Chondrocyte (in vitro differentiated cells): ENCODE results near the gene SLC10A4. TPM values are rescaled to one million over a fixed set of nuclear protein-coding genes. Genes with fewer than 3 reads are reported as not detected.
A peak's percentile ranks its signal among the peaks of the same experiment; 100 is the strongest.
"Not testable (repeated sequence)": the region's sequence is repeated elsewhere in the genome, so short reads cannot be mapped to it uniquely, and the experiment has no call there.

Source experiments
- DNase-seq: peaks from one replicate; pipeline ENCODE4 v3.0.0; 2021; ENCODE audit warnings: mixed read lengths, low spot score
- H3K27ac Mint-ChIP-seq: one replicate; pipeline ENCODE4 v1.8.0; 2021; ENCODE audit warnings: mild to moderate bottlenecking, moderate library complexity, mixed read lengths; ENCODE audit not compliant: unreplicated experiment
- H3K27me3 Mint-ChIP-seq: 2 replicates; pipeline ENCODE4 v1.8.0; 2021; ENCODE audit warnings: low read depth, mixed read lengths
- H3K36me3 Mint-ChIP-seq: 2 replicates; pipeline ENCODE4 v1.8.0; 2021; ENCODE audit warnings: low read depth, mixed read lengths
- H3K4me1 Mint-ChIP-seq: 2 replicates; pipeline ENCODE4 v1.8.0; 2021; ENCODE audit warnings: low read depth, mild to moderate bottlenecking, mixed read lengths
- H3K4me3 Mint-ChIP-seq: one replicate; pipeline ENCODE4 v1.8.0; 2021; ENCODE audit warnings: mild to moderate bottlenecking, moderate library complexity, mixed read lengths; ENCODE audit not compliant: unreplicated experiment
- H3K9me3 Mint-ChIP-seq: 2 replicates; pipeline ENCODE4 v1.8.0; 2021; ENCODE audit warnings: low read depth, mixed read lengths
- long read RNA-seq: library from polyadenylated mRNA; stranded (forward); transcript quantifications from one replicate; pipeline ENCODE4 v2.0.0, GENCODE V29; 2021
- total RNA-seq: library from RNA; stranded (reverse); gene quantifications from 3 replicates; pipeline ENCODE4 v1.2.1, GENCODE V29; 2021
- TF ChIP-seq, protein P1 (sequence below): fragments of 200-600 bp; sonication (generic); IDR thresholded peaks from 2 replicates; pipeline ENCODE4 v1.5.0; 2021; ENCODE audit warnings: antibody characterized with exemption, mild to moderate bottlenecking, moderate library complexity

The SLC10A4 gene
- total RNA-seq: 0.18 TPM in 1 of 3 replicates, not detected in the others
- long read RNA-seq: 0 reads

DNA sequence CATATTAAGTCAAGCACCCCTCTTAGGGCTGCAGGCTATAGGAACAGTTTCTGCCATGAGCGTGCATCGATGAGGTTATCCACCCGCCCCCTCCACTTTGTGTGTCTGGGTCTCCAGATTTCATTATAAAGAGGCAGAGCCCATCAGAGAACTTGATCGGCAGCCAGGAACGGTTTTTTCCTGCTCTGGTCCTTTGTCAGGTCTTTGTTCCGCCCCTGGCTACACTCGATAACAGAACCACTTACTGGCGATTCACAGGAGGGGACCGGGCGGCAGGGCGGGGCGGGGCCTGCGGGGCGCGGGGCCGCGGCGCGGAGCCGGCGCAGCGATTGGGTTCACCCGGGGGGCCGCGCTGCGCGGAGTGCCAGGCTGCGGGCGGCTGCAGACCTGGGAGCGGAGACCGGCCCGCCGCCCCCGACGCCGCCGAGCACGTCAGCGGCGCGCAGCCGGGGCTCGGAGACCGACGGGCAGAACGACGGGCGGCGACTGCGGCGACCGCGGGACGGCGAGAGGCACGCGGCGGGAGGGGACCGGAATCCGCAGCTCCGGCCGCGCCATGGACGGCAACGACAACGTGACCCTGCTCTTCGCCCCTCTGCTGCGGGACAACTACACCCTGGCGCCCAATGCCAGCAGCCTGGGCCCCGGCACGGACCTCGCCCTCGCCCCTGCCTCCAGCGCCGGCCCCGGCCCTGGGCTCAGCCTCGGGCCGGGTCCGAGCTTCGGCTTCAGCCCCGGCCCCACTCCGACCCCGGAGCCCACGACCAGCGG, at the start of gene SLC10A4:
Gene SLC10A4 (plus strand): TSS at position 338 of the 771 bp plus-strand sequence. CDS start 219 bp downstream, at position 557.
- Mint-ChIP-seq H3K9me3 (no peaks in the 10 kb centered on the region), H3K36me3 (peaks cover 4% of the 10 kb centered on the region), H3K4me3 (peak within 1 kb of the TSS; percentile 58), H3K27ac (no peak within 1 kb of the TSS), H3K4me1 (peaks cover 3% of the 10 kb centered on the region), H3K27me3 (peaks cover 49% of the 10 kb centered on the region)
- TF ChIP-seq, protein P1, sequence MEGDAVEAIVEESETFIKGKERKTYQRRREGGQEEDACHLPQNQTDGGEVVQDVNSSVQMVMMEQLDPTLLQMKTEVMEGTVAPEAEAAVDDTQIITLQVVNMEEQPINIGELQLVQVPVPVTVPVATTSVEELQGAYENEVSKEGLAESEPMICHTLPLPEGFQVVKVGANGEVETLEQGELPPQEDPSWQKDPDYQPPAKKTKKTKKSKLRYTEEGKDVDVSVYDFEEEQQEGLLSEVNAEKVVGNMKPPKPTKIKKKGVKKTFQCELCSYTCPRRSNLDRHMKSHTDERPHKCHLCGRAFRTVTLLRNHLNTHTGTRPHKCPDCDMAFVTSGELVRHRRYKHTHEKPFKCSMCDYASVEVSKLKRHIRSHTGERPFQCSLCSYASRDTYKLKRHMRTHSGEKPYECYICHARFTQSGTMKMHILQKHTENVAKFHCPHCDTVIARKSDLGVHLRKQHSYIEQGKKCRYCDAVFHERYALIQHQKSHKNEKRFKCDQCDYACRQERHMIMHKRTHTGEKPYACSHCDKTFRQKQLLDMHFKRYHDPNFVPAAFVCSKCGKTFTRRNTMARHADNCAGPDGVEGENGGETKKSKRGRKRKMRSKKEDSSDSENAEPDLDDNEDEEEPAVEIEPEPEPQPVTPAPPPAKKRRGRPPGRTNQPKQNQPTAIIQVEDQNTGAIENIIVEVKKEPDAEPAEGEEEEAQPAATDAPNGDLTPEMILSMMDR: no peak
- no peak for DNase-seq

DNA sequence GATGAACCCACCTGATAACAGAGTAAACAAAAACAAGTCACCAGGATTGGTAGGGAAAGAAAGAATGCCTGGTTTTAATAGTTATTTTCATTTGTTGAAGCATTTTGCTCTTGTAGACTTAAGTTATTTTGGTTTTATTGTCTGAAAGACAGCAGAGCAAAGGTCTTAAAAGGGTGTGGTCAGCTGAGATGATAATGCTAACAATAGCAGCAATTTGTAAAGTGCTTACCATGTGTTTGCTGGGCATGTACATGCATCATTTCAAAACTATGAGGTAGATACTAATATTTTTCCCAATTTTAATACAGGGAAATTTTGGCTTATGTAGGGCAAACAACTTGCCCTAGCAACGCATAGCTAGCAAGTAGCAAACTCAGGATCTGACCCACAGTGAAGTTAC, 46.8 kb upstream of the SLC10A4 start:
- Mint-ChIP-seq H3K9me3 (peaks cover 2% of the 10 kb centered on the region), H3K27ac (no peak overlapping the region), H3K4me3 (no peak overlapping the region), H3K36me3 (no peaks in the 10 kb centered on the region), H3K27me3 (no peaks in the 10 kb centered on the region), H3K4me1 (no peaks in the 10 kb centered on the region)
- TF ChIP-seq, protein P1: no peak
- no peak for DNase-seq

DNA sequence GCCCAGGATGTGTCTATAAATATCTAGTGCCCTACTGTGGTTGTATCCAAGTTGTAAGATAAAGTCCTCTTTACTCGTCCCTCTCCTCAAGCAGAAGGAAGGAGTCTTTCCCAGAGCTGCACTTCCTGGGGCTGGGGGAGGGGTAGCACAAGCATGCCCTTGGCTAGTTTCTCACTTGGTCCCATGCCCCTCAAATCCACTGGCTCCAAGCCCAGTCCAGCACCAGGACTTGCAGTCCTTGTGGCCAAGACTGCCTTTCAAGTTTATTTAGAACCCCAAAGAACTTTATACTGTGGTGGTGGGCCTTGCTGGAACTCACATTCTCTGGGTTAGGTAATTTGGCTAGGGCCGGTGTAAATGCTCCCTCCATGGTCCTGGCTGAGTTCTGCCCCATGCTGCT, 43.2 kb upstream of the SLC10A4 start:
- TF ChIP-seq, protein P1: no peak
- no peak for DNase-seq
- Mint-ChIP-seq H3K4me1 (no peaks in the 10 kb centered on the region), H3K36me3 (no peaks in the 10 kb centered on the region), H3K4me3 (no peak overlapping the region), H3K27me3 (no peaks in the 10 kb centered on the region), H3K27ac (no peak overlapping the region), H3K9me3 (peaks cover 2% of the 10 kb centered on the region)

DNA sequence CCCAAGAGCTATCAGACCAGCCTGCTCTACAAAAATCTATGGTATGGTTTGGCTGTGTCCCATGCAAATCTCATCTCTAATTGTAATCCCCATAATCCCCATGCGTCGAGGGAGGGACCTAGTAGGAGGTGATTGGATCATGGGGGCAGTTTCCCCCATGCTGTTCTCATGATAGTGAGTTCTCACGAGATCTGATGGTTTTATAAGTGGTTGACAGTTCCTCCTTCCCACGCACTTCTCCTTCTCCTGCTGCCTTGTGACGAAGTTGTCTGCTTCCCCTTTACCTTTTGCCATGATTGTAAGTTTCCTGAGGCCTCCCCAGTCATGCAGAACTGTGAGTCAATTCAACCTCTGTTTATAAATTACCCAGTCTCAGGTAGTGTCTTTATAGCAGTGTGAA, 42.2 kb upstream of the SLC10A4 start:
- not testable (repeated sequence) for H3K27me3 Mint-ChIP-seq, H3K27ac Mint-ChIP-seq, H3K9me3 Mint-ChIP-seq, H3K4me3 Mint-ChIP-seq, DNase-seq, H3K36me3 Mint-ChIP-seq, H3K4me1 Mint-ChIP-seq

- Mint-ChIP-seq H3K27ac (no peak overlapping the region), H3K27me3 (peaks cover 3% of the 10 kb centered on the region), H3K4me3 (no peak overlapping the region), H3K9me3 (no peaks in the 10 kb centered on the region), H3K4me1 (peaks cover under 1% of the 10 kb centered on the region), H3K36me3 (no peaks in the 10 kb centered on the region)
- DNase-seq: no peak
- TF ChIP-seq, protein P1: peak; percentile 85
Measured at GRCh38 chr4:48445704-48446103, 37.4 kb upstream of the SLC10A4 start.

DNA sequence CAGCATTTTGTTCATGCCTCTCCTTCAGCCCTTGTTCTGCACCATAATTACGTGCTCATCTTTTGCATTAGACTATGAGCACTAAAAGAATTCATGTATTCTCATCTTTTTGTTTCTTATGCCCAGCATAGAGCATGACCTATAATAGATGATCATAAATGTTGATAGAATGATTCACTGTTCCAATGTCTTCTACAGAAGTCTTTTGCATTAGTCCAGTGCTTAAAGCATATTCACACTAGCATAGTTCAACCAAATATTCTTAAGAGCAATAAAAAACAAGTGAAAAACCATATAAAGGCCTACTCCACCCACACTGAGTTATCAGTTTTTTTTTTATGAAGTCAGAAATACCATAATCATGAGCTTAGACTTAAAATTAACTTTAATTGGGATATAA, 36.5 kb upstream of the SLC10A4 start:
- no peak for DNase-seq
- H3K27ac Mint-ChIP-seq: no peak overlapping the region
- H3K27me3 Mint-ChIP-seq: peaks cover 3% of the 10 kb centered on the region
- H3K4me3 Mint-ChIP-seq: no peak overlapping the region
- peaks cover 7% of the 10 kb centered on the region for H3K4me1 Mint-ChIP-seq
- TF ChIP-seq, protein P1: no peak
- no peaks in the 10 kb centered on the region for H3K36me3 Mint-ChIP-seq
- no peaks in the 10 kb centered on the region for H3K9me3 Mint-ChIP-seq
